Esophagus muscularis mucosa (tissue), 4 donors: ENCODE measurements around the gene AOC2. TPM values are rescaled to one million over a fixed set of nuclear protein-coding genes. Genes with fewer than 3 reads are reported as not detected.

Source experiments
- DNase-seq: peaks from one replicate; pipeline ENCODE4 v3.0.0-alpha.2; 2017; ENCODE audit errors: extremely low spot score
- H3K27ac ChIP-seq, 4 donors: fragments of 200-600 bp; sonication (generic); replicated peaks in 1 of 4; 1 replicate in 3 of 4; 2 replicates in 1 of 4; pipeline ENCODE4 v1.5.1; 2016 to 2019; ENCODE audit warnings: mild to moderate bottlenecking in 1 of 4
- H3K27me3 ChIP-seq, 4 donors: fragments of 200-600 bp; sonication (generic); one replicate each; pipeline versions ENCODE4 v1.5.1 to v1.6.0; 2016 to 2019
- H3K36me3 ChIP-seq, 4 donors: fragments of 200-600 bp; sonication (generic); one replicate each; pipeline ENCODE4 v1.5.1; 2016 to 2019
- H3K4me1 ChIP-seq, 4 donors: fragments of 200-600 bp; sonication (generic); one replicate each; pipeline ENCODE4 v1.5.1; 2016 to 2019
- H3K4me3 ChIP-seq, 4 donors: fragments of 200-600 bp; sonication (generic); 1 replicate in 2 of 4; 2 replicates in 2 of 4; pipeline ENCODE4 v1.5.1; 2016 to 2019; ENCODE audit warnings: mild to moderate bottlenecking in 4 of 4, moderate library complexity in 1 of 4
- H3K9me3 ChIP-seq, 4 donors: fragments of 200-600 bp; sonication (generic); 1 replicate in 3 of 4; 2 replicates in 1 of 4; pipeline ENCODE4 v1.5.1; 2016 to 2019
- EP300 ChIP-seq: sonication (generic); formaldehyde crosslinking; IDR thresholded peaks from one replicate; pipeline ENCODE4 v1.6.1; 2017; ENCODE audit warnings: antibody characterized with exemption
- POLR2A ChIP-seq: fragments of 450-650 bp; IDR thresholded peaks from one replicate; pipeline ENCODE4 v1.6.1; 2017; ENCODE audit warnings: antibody characterized with exemption, moderate library complexity, mild to moderate bottlenecking, low read depth
- POLR2AphosphoS5 ChIP-seq, 2 donors: sonication (generic); formaldehyde crosslinking; IDR thresholded peaks; one replicate each; pipeline ENCODE4 v1.6.1; 2017; ENCODE audit warnings: antibody characterized with exemption in 2 of 2
- WGBS: methylation state at CpG from one replicate; pipeline ENCODE4 v1.1.5; 2018; 5-methylcytosine and 5-hydroxymethylcytosine counted together
- intact Hi-C: fragments of 100-400 bp; cut with DNase I; formaldehyde crosslinking; loops from one replicate; pipeline ENCODE4 v1.15.1; 2023
- total RNA-seq, 4 donors: library from RNA; depleted of rRNA; stranded (reverse); fragments of >200 nt; gene quantifications; one replicate each; pipeline versions ENCODE4 v1.1.0 to v1.2.1, GENCODE V29; 2016
- TF ChIP-seq, protein P1 (sequence below), 3 experiments: fragments of 200-600 bp in 2 of 3; fragments of 450-650 bp in 1 of 3; sonication (generic) in 2 of 3; IDR thresholded peaks; one replicate each; pipeline ENCODE4 v1.5.1; 2017 to 2019; ENCODE audit warnings: antibody characterized with exemption in 3 of 3, mild to moderate bottlenecking in 2 of 3, moderate library complexity in 1 of 3

AOC2 gene
- total RNA-seq, 4 donors from 2014 or later, result 0.66 to 2.0 (median 1.4) TPM

GRCh38 chr17:42841975-42842685, 2.2 kb upstream of the AOC2 start:
- no peak for DNase-seq
- no peak for TF ChIP-seq POLR2AphosphoS5 (IDR thresholded peaks at IDR 0.05)
- TF ChIP-seq EP300, result no peak
- TF ChIP-seq, protein P1, sequence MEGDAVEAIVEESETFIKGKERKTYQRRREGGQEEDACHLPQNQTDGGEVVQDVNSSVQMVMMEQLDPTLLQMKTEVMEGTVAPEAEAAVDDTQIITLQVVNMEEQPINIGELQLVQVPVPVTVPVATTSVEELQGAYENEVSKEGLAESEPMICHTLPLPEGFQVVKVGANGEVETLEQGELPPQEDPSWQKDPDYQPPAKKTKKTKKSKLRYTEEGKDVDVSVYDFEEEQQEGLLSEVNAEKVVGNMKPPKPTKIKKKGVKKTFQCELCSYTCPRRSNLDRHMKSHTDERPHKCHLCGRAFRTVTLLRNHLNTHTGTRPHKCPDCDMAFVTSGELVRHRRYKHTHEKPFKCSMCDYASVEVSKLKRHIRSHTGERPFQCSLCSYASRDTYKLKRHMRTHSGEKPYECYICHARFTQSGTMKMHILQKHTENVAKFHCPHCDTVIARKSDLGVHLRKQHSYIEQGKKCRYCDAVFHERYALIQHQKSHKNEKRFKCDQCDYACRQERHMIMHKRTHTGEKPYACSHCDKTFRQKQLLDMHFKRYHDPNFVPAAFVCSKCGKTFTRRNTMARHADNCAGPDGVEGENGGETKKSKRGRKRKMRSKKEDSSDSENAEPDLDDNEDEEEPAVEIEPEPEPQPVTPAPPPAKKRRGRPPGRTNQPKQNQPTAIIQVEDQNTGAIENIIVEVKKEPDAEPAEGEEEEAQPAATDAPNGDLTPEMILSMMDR (IDR thresholded peaks at IDR 0.05), result no peak
- no peak for TF ChIP-seq POLR2A
- Histone ChIP-seq H3K27me3 (no peaks in the 10 kb centered on the region), H3K4me3 (no peak overlapping the region), H3K36me3 (peaks cover 36 to 87% (median 83%) of the 10 kb centered on the region in 4 donors), H3K9me3 (no peaks in the 10 kb centered on the region), H3K4me1 (peaks cover 13 to 25% (median 20%) of the 10 kb centered on the region in 4 donors), H3K27ac (no peak overlapping the region)
- intact Hi-C loops, result loop anchor here (2.0 kb wide), 1 partner anchor 87 kb away; no protein-coding TSS in a partner anchor
- 63% methylated on average over 11 of the region's 11 CpGs for WGBS

GRCh38 chr17:42843358-42843934, 934 bp upstream of the AOC2 start:
- H3K36me3 ChIP-seq, result peaks cover 28 to 74% (median 69%) of the 10 kb centered on the region in 4 donors
- DNase-seq, result no peak
- WGBS, result 33% methylated on average over 6 of the region's 6 CpGs
- H3K27ac ChIP-seq, result peak overlapping the region; percentile 34 to 56 (median 53)
- TF ChIP-seq EP300 (no peak), POLR2AphosphoS5 (IDR thresholded peaks at IDR 0.05) (no peak)
- TF ChIP-seq, protein P1 (IDR thresholded peaks at IDR 0.05), result peak; percentile 92 to 98 (median 95)
- H3K9me3 ChIP-seq, result no peaks in the 10 kb centered on the region
- peaks cover 15 to 31% (median 25%) of the 10 kb centered on the region in 4 donors for H3K4me1 ChIP-seq
- H3K27me3 ChIP-seq, result no peaks in the 10 kb centered on the region
- H3K4me3 ChIP-seq, result no peak overlapping the region
- intact Hi-C loops, result loop anchor here (2.0 kb wide), 1 partner anchor 85 kb away; no protein-coding TSS in a partner anchor

DNA sequence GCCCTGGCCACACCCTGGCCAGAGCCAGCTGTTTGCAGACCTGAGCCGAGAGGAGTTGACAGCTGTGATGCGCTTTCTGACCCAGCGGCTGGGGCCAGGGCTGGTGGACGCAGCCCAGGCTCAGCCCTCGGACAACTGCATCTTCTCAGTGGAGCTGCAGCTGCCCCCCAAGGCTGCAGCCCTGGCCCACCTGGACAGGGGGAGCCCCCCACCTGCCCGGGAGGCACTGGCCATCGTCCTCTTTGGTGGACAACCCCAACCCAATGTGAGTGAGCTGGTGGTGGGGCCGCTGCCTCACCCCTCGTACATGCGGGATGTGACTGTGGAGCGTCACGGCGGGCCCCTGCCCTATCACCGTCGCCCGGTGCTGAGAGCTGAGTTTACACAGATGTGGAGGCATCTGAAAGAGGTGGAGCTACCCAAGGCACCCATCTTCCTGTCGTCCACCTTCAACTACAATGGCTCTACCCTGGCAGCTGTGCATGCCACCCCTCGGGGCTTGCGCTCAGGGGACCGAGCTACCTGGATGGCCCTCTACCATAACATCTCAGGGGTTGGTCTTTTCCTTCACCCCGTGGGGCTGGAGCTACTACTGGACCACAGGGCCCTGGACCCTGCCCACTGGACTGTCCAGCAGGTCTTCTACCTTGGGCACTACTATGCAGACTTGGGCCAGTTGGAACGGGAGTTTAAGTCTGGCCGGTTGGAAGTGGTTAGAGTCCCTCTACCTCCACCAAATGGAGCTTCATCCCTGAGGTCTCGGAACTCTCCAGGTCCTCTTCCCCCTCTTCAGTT, 578 bp downstream of the AOC2 start:
- no peak for TF ChIP-seq EP300
- no peak for TF ChIP-seq POLR2AphosphoS5 (IDR thresholded peaks at IDR 0.05)
- no peak for TF ChIP-seq POLR2A
- TF ChIP-seq, protein P1 (IDR thresholded peaks at IDR 0.05), result no peak
- H3K27ac ChIP-seq, result peak overlapping the region in 3 of 4 donors; percentile 40 to 66 (median 55)
- DNase-seq, result no peak
- peaks cover 13 to 59% (median 54%) of the 10 kb centered on the region in 4 donors for H3K36me3 ChIP-seq
- H3K9me3 ChIP-seq, result no peaks in the 10 kb centered on the region
- H3K4me3 ChIP-seq, result no peak overlapping the region
- peaks cover 15 to 41% (median 38%) of the 10 kb centered on the region in 4 donors for H3K4me1 ChIP-seq
- intact Hi-C loops, result loop anchor here (2.0 kb wide), 1 partner anchor 92 kb away; no protein-coding TSS in a partner anchor
- H3K27me3 ChIP-seq, result no peaks in the 10 kb centered on the region
- 84% methylated on average over 12 of the region's 24 CpGs for WGBS

GRCh38 chr17:42845556-42845917, 1.2 kb downstream of the AOC2 start:
- no peak for TF ChIP-seq POLR2A
- TF ChIP-seq EP300, result no peak
- TF ChIP-seq POLR2AphosphoS5 (IDR thresholded peaks at IDR 0.05), result no peak
- TF ChIP-seq, protein P1 (IDR thresholded peaks at IDR 0.05), result no peak
- Histone ChIP-seq H3K27me3 (no peaks in the 10 kb centered on the region), H3K4me1 (peaks cover 15 to 47% (median 44%) of the 10 kb centered on the region in 4 donors), H3K4me3 (no peak overlapping the region), H3K9me3 (no peaks in the 10 kb centered on the region), H3K27ac (peak overlapping the region; percentile 40 to 66 (median 55)), H3K36me3 (peaks cover 7 to 53% (median 49%) of the 10 kb centered on the region in 4 donors)
- DNase-seq, result no peak
- intact Hi-C loops, result loop anchor here (2.0 kb wide), 1 partner anchor 91 kb away; no protein-coding TSS in a partner anchor
- 89% methylated on average over 8 of the region's 12 CpGs for WGBS
